ENCODE data around the gene PALD1. TPM values are rescaled to one million over a fixed set of nuclear protein-coding genes. Genes with fewer than 3 reads are reported as not detected.
A peak's percentile ranks its signal among the peaks of the same experiment; 100 is the strongest.

The PALD1 gene
- polyA plus RNA-seq, 1 of the 3 experiments (the other 2 are of a cell fraction): 0.16 TPM

- Histone ChIP-seq H4K20me1 (ENCODE audit: insufficient read depth) (no peaks in the 10 kb centered on the region), H3K4me1 (ENCODE audit: control insufficient read depth in 1 of 2, insufficient read depth in 2 of 2, low read depth in 1 of 2, low read length in 1 of 2) (peaks cover 0 to 58% of the 10 kb centered on the region in 2 experiments; a peak in 1 of 4 replicates), H3K27ac (ENCODE audit: low read depth in 2 of 2, low read length in 1 of 2) (peak overlapping the region in 1 of 2 experiments; percentile 93; a peak in 1 of 4 replicates), H3K9me2 (no peaks in the 10 kb centered on the region), H3K27me3 (ENCODE audit: insufficient read depth) (no peaks in the 10 kb centered on the region), H3F3A (replicated peaks; ENCODE audit: insufficient read depth) (no peaks in the 10 kb centered on the region), H3K4me3 (ENCODE audit: low read depth in 2 of 2, low read length in 1 of 2) (no peak overlapping the region), H3K9ac (no peak overlapping the region), H3K36me3 (replicated peaks in 1 of 2; ENCODE audit: control insufficient read depth in 1 of 2, insufficient read depth in 2 of 2, low read length in 1 of 2) (no peaks in the 10 kb centered on the region), H3K9me3 (no peaks in the 10 kb centered on the region), H3K4me2 (no peak overlapping the region), H3K79me2 (ENCODE audit: insufficient read depth) (no peaks in the 10 kb centered on the region), H2AFZ (ENCODE audit: low read depth) (no peak overlapping the region)
- CTCF ChIA-PET: interaction anchor here (1.2 to 5.9 kb wide), 5 partner anchors 11 to 342 kb away, joined by 3 to 42 read pairs (median 4); no protein-coding TSS in a partner anchor
- WGBS (ENCODE audit: low lambda C conversion rate): 83% methylated on average over 9 of the region's 10 CpGs
- TF ChIP-seq GATA2 (CRISPR knock-in tag; IDR thresholded peaks at IDR 0.05) (no peak), MAX (IDR thresholded peaks at IDR 0.05; ENCODE audit: low read depth) (no peak), NFIC (IDR thresholded peaks at IDR 0.05; ENCODE audit: borderline replicate concordance) (no peak), GABPA (IDR thresholded peaks at IDR 0.05; ENCODE audit: low read depth) (no peak), EZH2phosphoT487 (IDR thresholded peaks at IDR 0.05; ENCODE audit: borderline replicate concordance, low read depth) (no peak), REST (IDR thresholded peaks at IDR 0.05; ENCODE audit: low read depth, low read length) (no peak), PBX3 (IDR thresholded peaks at IDR 0.05) (no peak), RCOR1 (IDR thresholded peaks at IDR 0.05; ENCODE audit: low read length) (no peak), ELF1 (IDR thresholded peaks at IDR 0.05) (no peak)
- no peak for DNase-seq
- POLR2A ChIA-PET: no interaction called here
Observed at GRCh38 chr10:70561070-70561469, 82.5 kb downstream of the PALD1 start.

GRCh38 chr10:70561558-70561957 is 83.0 kb downstream of the PALD1 start:
- WGBS (ENCODE audit: low lambda C conversion rate): 83% methylated on average over 6 of the region's 6 CpGs
- Histone ChIP-seq H3K4me1 (ENCODE audit: control insufficient read depth in 1 of 2, insufficient read depth in 2 of 2, low read depth in 1 of 2, low read length in 1 of 2) (peaks cover 0 to 58% of the 10 kb centered on the region in 2 experiments; a peak in 1 of 4 replicates), H3F3A (replicated peaks; ENCODE audit: insufficient read depth) (no peaks in the 10 kb centered on the region), H2AFZ (ENCODE audit: low read depth) (no peak overlapping the region), H3K4me2 (no peak overlapping the region), H3K9me3 (no peaks in the 10 kb centered on the region), H3K27me3 (ENCODE audit: insufficient read depth) (no peaks in the 10 kb centered on the region), H3K9ac (no peak overlapping the region), H3K9me2 (no peaks in the 10 kb centered on the region), H3K79me2 (ENCODE audit: insufficient read depth) (no peaks in the 10 kb centered on the region), H3K36me3 (replicated peaks in 1 of 2; ENCODE audit: control insufficient read depth in 1 of 2, insufficient read depth in 2 of 2, low read length in 1 of 2) (no peaks in the 10 kb centered on the region), H3K27ac (ENCODE audit: low read depth in 2 of 2, low read length in 1 of 2) (peak overlapping the region in 1 of 2 experiments; percentile 93; a peak in 2 of 4 replicates), H4K20me1 (ENCODE audit: insufficient read depth) (no peaks in the 10 kb centered on the region), H3K4me3 (ENCODE audit: low read depth in 2 of 2, low read length in 1 of 2) (no peak overlapping the region)
- TF ChIP-seq FOXM1 (IDR thresholded peaks at IDR 0.05; ENCODE audit: low read depth): no peak
- TF ChIP-seq RXRA (IDR thresholded peaks at IDR 0.05; ENCODE audit: borderline replicate concordance, low read depth): no peak
- no peak for TF ChIP-seq USF2 (IDR thresholded peaks at IDR 0.05; ENCODE audit: borderline replicate concordance, low read depth, low read length)
- TF ChIP-seq GATA2 (CRISPR knock-in tag; IDR thresholded peaks at IDR 0.05): no peak
- no peak for TF ChIP-seq TEAD4 (IDR thresholded peaks at IDR 0.05; ENCODE audit: borderline replicate concordance, insufficient read depth)
- TF ChIP-seq YY1 (IDR thresholded peaks at IDR 0.05; ENCODE audit: low read depth): no peak
- no peak for TF ChIP-seq FOXJ3 (CRISPR knock-in tag; IDR thresholded peaks at IDR 0.05)
- TF ChIP-seq NRF1 (IDR thresholded peaks at IDR 0.05; ENCODE audit: low read depth, low read length): no peak
- no peak for TF ChIP-seq SIN3A (IDR thresholded peaks at IDR 0.05; ENCODE audit: borderline replicate concordance, low read depth, low read length)
- no peak for TF ChIP-seq IRF3 (IDR thresholded peaks at IDR 0.05; ENCODE audit: low read depth, low read length)
- no peak for TF ChIP-seq MEF2A (IDR thresholded peaks at IDR 0.05; ENCODE audit: borderline replicate concordance, low read depth)
- no peak for TF ChIP-seq NFIC (IDR thresholded peaks at IDR 0.05; ENCODE audit: borderline replicate concordance)
- TF ChIP-seq JUND (IDR thresholded peaks at IDR 0.05): no peak
- TF ChIP-seq EP300 (IDR thresholded peaks at IDR 0.05; ENCODE audit: borderline replicate concordance in 1 of 2, low read depth in 1 of 2, low read length in 1 of 2): no peak
- TF ChIP-seq ELF1 (IDR thresholded peaks at IDR 0.05): no peak
- no peak for TF ChIP-seq SMC3 (IDR thresholded peaks at IDR 0.05; ENCODE audit: low read depth, low read length)
- no peak for DNase-seq
- POLR2A ChIA-PET: interaction anchor here (0.6 to 1.6 kb wide), 7 partner anchors 9 to 327 kb away, joined by 3 to 11 read pairs (median 3); no protein-coding TSS in a partner anchor
- CTCF ChIA-PET: interaction anchor here (0.9 to 5.9 kb wide), 9 partner anchors 12 to 342 kb away, joined by 3 to 42 read pairs (median 5); no protein-coding TSS in a partner anchor

All from SK-N-SH (cell line).